HEK293 (cell line): ENCODE measurements around the gene DAAM1.

Experiments
- CTCF ChIA-PET: fragments of 350-600 bp; formaldehyde crosslinking; extraction: SDS; loops from one replicate; lab custom pipeline; 2021; ENCODE audit warnings: antibody characterized with exemption; lab: Yijun Ruan, JAX
- POLR2A ChIA-PET: fragments of 300-600 bp; formaldehyde crosslinking; extraction: SDS; loops from one replicate; lab custom pipeline; 2020; ENCODE audit warnings: antibody characterized with exemption, inconsistent platforms; lab: Yijun Ruan, JAX
- H3K27ac ChIP-seq: fragments of 200-500 bp; sonication (Bioruptor generic); 2 replicates; pipeline ENCODE4 v1.5.1; 2014; ENCODE audit warnings: low read depth, low read length, control low read depth, inconsistent platforms; ENCODE audit errors: extremely low read depth
- H3K36me3 ChIP-seq, 2 experiments: fragments of 200-500 bp in 1 of 2; sonication (Bioruptor generic) in 1 of 2; 1 replicate in 1 of 2; 2 replicates in 1 of 2; pipeline ENCODE4 v1.5.1; 2014 to 2017; ENCODE audit warnings: inconsistent platforms in 2 of 2, low read length in 2 of 2; ENCODE audit not compliant: control insufficient read depth in 2 of 2, insufficient read depth in 1 of 2
- H3K4me1 ChIP-seq: fragments of 200-500 bp; sonication (Bioruptor generic); 2 replicates; pipeline ENCODE4 v1.5.1; 2014; ENCODE audit warnings: mild to moderate bottlenecking, low read length, inconsistent platforms; ENCODE audit not compliant: control insufficient read depth, insufficient read depth
- H3K4me3 ChIP-seq: 2 replicates; pipeline ENCODE4 v1.5.1; 2011; ENCODE audit warnings: low read depth, mild to moderate bottlenecking, control low read depth, low read length, moderate library complexity
- H3K9me3 ChIP-seq: fragments of 200-500 bp; sonication (Bioruptor generic); 2 replicates; pipeline ENCODE4 v1.5.1; 2014; ENCODE audit warnings: low read depth, low read length, inconsistent platforms; ENCODE audit not compliant: control insufficient read depth, insufficient read depth
- IKZF3 ChIP-seq: fragments of 450-650 bp; IDR thresholded peaks from 2 replicates; pipeline ENCODE4 v1.5.0; 2018; ENCODE audit warnings: missing biosample characterization, mild to moderate bottlenecking, missing genetic modification characterization, moderate library complexity
- RBAK ChIP-seq: fragments of 450-650 bp; formaldehyde crosslinking; IDR thresholded peaks from 2 replicates; pipeline ENCODE4 v1.5.1; 2016; ENCODE audit warnings: missing biosample characterization, missing genetic modification characterization
- ZBTB48 ChIP-seq: fragments of 450-650 bp; formaldehyde crosslinking; IDR thresholded peaks from 2 replicates; pipeline ENCODE4 v1.5.1; 2016; ENCODE audit warnings: missing biosample characterization, missing genetic modification characterization
- ZNF114 ChIP-seq: fragments of 450-650 bp; formaldehyde crosslinking; IDR thresholded peaks from 2 replicates; pipeline ENCODE4 v1.5.0; 2017; ENCODE audit warnings: missing biosample characterization, missing genetic modification characterization
- ZNF132 ChIP-seq: fragments of 450-650 bp; formaldehyde crosslinking; IDR thresholded peaks from 2 replicates; pipeline ENCODE4 v1.5.1; 2017; ENCODE audit warnings: missing biosample characterization, missing genetic modification characterization, borderline replicate concordance
- ZNF214 ChIP-seq: fragments of 450-650 bp; formaldehyde crosslinking; IDR thresholded peaks from 2 replicates; pipeline ENCODE4 v1.5.1; 2017; ENCODE audit warnings: missing biosample characterization, mild to moderate bottlenecking, missing genetic modification characterization, borderline replicate concordance
- ZNF354C ChIP-seq: fragments of 450-650 bp; formaldehyde crosslinking; IDR thresholded peaks from 2 replicates; pipeline ENCODE4 v1.5.1; 2016; ENCODE audit warnings: missing biosample characterization, missing genetic modification characterization, low read depth, borderline replicate concordance
- ZNF416 ChIP-seq: fragments of 450-650 bp; formaldehyde crosslinking; IDR thresholded peaks from 2 replicates; pipeline ENCODE4 v1.5.1; 2016; ENCODE audit warnings: missing biosample characterization, missing genetic modification characterization
- ZNF530 ChIP-seq: fragments of 450-650 bp; formaldehyde crosslinking; IDR thresholded peaks from 2 replicates; pipeline ENCODE4 v1.5.1; 2016; ENCODE audit warnings: low read depth, missing biosample characterization, missing genetic modification characterization
- ZNF747 ChIP-seq: fragments of 450-650 bp; formaldehyde crosslinking; IDR thresholded peaks from 2 replicates; pipeline ENCODE4 v1.5.1; 2016; ENCODE audit warnings: missing biosample characterization, missing genetic modification characterization
- ZNF776 ChIP-seq: fragments of 450-650 bp; formaldehyde crosslinking; IDR thresholded peaks from 2 replicates; pipeline ENCODE4 v1.5.0; 2017; ENCODE audit warnings: missing biosample characterization, missing genetic modification characterization, borderline replicate concordance
- ZNF785 ChIP-seq: fragments of 450-650 bp; formaldehyde crosslinking; IDR thresholded peaks from 2 replicates; pipeline ENCODE4 v1.5.1; 2016; ENCODE audit warnings: missing biosample characterization, missing genetic modification characterization
- TF ChIP-seq, protein P1 (sequence below): fragments of 450-650 bp; formaldehyde crosslinking; IDR thresholded peaks from 2 replicates; pipeline ENCODE4 v1.5.1; 2016; ENCODE audit warnings: missing biosample characterization, missing genetic modification characterization
- TF ChIP-seq, protein P2 (sequence below): fragments of 450-650 bp; formaldehyde crosslinking; IDR thresholded peaks from 2 replicates; pipeline ENCODE4 v1.5.1; 2016; ENCODE audit warnings: missing biosample characterization, missing genetic modification characterization
- TF ChIP-seq, protein P3 (sequence below): fragments of 450-650 bp; formaldehyde crosslinking; IDR thresholded peaks from 2 replicates; pipeline ENCODE4 v1.5.1; 2017; ENCODE audit warnings: missing biosample characterization, mild to moderate bottlenecking, missing genetic modification characterization, moderate library complexity
- TF ChIP-seq, protein P4 (sequence below): fragments of 450-650 bp; formaldehyde crosslinking; IDR thresholded peaks from 2 replicates; pipeline ENCODE4 v1.5.1; 2016; ENCODE audit warnings: missing biosample characterization, missing genetic modification characterization
- TF ChIP-seq, protein P5 (sequence below): fragments of 450-650 bp; formaldehyde crosslinking; IDR thresholded peaks from 2 replicates; pipeline ENCODE4 v1.5.1; 2016; ENCODE audit warnings: missing biosample characterization, missing genetic modification characterization
- TF ChIP-seq, protein P6 (sequence below): fragments of 450-650 bp; formaldehyde crosslinking; conservative IDR thresholded peaks from 2 replicates; pipeline ENCODE4 v1.5.1; 2016; ENCODE audit warnings: low read depth, missing biosample characterization, missing genetic modification characterization

Gene DAAM1

DNA sequence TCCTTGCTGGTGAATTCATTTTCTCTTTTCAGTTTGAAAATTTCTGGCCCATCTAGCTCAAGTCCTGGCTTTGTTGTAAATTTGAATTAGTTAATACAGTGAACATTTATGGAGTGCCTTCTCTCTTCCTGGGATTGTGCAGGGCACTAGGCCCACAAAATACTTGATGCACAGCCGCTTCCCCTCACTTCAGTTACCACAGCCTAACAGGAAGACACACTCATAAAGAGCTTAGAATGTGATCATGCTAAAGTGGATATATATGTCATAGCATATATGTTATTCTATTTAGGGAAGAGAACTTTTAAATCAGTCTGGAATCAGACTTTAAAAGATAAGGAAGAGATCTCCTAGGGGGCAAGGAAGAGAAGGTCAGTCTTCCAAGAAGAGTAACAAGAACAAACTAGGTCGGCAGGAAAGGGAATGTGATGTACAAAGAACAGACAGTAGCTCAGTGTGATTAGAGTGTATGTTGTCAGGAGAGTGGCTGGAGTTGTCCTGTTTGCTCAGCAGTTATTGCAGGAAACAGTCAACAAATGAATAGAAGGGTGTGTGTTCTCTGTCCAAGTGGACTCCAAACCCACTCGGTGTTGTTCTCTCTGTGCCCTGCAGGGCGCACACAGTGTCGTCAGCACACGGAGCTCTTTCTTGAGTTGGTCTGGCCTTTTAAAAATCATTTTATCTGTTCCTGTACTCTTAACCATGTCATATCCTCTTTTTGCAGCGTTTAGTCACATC, 74.4 kb downstream of the DAAM1 start (continued):
- TF ChIP-seq, protein P1, sequence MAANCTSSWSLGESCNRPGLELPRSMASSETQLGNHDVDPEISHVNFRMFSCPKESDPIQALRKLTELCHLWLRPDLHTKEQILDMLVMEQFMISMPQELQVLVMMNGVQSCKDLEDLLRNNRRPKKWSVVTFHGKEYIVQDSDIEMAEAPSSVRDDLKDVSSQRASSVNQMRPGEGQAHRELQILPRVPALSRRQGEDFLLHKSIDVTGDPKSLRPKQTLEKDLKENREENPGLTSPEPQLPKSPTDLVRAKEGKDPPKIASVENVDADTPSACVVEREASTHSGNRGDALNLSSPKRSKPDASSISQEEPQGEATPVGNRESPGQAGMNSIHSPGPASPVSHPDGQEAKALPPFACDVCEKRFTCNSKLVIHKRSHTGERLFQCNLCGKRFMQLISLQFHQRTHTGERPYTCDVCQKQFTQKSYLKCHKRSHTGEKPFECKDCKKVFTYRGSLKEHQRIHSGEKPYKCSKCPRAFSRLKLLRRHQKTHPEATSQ (tag by site-specific recombination) = no peak

DNA sequence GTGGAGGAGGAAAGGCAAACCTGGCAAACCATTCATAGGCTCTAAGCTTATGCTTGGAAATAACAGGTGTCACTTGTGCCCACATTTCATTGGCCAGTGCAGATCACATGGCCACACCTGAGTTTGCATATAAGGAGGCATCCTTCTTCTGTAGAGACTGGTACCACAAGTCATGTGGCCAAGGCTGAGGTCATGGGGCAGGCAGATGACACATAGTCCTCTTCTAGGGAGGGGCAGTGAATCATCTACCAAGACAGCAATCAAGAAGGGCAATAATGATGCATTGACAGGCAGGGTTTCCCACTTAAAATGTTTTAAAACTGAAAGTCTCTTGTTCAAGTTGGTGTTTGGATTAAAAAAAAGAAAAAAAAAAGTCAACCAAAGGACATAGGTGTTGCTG, 77.3 kb downstream of the DAAM1 start:
- ChIA-PET CTCF (interaction anchor here (0.6 to 1.2 kb wide), 3 partner anchors 11 to 311 kb away, joined by 3 to 5 read pairs (median 3); no protein-coding TSS in a partner anchor), POLR2A (no interaction called here)
- Histone ChIP-seq H3K4me3 (no peak overlapping the region), H3K36me3 (peaks cover 0 to 8% of the 10 kb centered on the region in 2 experiments; a peak in 1 of 3 replicates), H3K9me3 (no peaks in the 10 kb centered on the region), H3K27ac (no peak overlapping the region), H3K4me1 (no peaks in the 10 kb centered on the region)
- TF ChIP-seq, protein P2, sequence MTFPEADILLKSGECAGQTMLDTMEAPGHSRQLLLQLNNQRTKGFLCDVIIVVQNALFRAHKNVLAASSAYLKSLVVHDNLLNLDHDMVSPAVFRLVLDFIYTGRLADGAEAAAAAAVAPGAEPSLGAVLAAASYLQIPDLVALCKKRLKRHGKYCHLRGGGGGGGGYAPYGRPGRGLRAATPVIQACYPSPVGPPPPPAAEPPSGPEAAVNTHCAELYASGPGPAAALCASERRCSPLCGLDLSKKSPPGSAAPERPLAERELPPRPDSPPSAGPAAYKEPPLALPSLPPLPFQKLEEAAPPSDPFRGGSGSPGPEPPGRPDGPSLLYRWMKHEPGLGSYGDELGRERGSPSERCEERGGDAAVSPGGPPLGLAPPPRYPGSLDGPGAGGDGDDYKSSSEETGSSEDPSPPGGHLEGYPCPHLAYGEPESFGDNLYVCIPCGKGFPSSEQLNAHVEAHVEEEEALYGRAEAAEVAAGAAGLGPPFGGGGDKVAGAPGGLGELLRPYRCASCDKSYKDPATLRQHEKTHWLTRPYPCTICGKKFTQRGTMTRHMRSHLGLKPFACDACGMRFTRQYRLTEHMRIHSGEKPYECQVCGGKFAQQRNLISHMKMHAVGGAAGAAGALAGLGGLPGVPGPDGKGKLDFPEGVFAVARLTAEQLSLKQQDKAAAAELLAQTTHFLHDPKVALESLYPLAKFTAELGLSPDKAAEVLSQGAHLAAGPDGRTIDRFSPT (tag by site-specific recombination) = no peak
- TF ChIP-seq ZNF776 (no peak), ZNF114 (no peak), ZNF214 (tag by site-specific recombination) (no peak), ZNF354C (tag by site-specific recombination) (no peak), ZNF132 (no peak), ZBTB48 (tag by site-specific recombination) (no peak), ZNF747 (tag by site-specific recombination) (no peak), RBAK (tag by site-specific recombination) (no peak), ZNF416 (tag by site-specific recombination) (no peak), ZNF530 (tag by site-specific recombination) (no peak), IKZF3 (tag by site-specific recombination) (no peak), ZNF785 (tag by site-specific recombination) (no peak)
- TF ChIP-seq, protein P3, sequence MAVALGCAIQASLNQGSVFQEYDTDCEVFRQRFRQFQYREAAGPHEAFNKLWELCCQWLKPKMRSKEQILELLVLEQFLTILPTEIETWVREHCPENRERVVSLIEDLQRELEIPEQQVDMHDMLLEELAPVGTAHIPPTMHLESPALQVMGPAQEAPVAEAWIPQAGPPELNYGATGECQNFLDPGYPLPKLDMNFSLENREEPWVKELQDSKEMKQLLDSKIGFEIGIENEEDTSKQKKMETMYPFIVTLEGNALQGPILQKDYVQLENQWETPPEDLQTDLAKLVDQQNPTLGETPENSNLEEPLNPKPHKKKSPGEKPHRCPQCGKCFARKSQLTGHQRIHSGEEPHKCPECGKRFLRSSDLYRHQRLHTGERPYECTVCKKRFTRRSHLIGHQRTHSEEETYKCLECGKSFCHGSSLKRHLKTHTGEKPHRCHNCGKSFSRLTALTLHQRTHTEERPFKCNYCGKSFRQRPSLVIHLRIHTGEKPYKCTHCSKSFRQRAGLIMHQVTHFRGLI (tag by site-specific recombination) = no peak
- TF ChIP-seq, protein P4, sequence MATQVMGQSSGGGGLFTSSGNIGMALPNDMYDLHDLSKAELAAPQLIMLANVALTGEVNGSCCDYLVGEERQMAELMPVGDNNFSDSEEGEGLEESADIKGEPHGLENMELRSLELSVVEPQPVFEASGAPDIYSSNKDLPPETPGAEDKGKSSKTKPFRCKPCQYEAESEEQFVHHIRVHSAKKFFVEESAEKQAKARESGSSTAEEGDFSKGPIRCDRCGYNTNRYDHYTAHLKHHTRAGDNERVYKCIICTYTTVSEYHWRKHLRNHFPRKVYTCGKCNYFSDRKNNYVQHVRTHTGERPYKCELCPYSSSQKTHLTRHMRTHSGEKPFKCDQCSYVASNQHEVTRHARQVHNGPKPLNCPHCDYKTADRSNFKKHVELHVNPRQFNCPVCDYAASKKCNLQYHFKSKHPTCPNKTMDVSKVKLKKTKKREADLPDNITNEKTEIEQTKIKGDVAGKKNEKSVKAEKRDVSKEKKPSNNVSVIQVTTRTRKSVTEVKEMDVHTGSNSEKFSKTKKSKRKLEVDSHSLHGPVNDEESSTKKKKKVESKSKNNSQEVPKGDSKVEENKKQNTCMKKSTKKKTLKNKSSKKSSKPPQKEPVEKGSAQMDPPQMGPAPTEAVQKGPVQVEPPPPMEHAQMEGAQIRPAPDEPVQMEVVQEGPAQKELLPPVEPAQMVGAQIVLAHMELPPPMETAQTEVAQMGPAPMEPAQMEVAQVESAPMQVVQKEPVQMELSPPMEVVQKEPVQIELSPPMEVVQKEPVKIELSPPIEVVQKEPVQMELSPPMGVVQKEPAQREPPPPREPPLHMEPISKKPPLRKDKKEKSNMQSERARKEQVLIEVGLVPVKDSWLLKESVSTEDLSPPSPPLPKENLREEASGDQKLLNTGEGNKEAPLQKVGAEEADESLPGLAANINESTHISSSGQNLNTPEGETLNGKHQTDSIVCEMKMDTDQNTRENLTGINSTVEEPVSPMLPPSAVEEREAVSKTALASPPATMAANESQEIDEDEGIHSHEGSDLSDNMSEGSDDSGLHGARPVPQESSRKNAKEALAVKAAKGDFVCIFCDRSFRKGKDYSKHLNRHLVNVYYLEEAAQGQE (tag by site-specific recombination) = no peak
- TF ChIP-seq, protein P1 (tag by site-specific recombination) = no peak
- TF ChIP-seq, protein P5, sequence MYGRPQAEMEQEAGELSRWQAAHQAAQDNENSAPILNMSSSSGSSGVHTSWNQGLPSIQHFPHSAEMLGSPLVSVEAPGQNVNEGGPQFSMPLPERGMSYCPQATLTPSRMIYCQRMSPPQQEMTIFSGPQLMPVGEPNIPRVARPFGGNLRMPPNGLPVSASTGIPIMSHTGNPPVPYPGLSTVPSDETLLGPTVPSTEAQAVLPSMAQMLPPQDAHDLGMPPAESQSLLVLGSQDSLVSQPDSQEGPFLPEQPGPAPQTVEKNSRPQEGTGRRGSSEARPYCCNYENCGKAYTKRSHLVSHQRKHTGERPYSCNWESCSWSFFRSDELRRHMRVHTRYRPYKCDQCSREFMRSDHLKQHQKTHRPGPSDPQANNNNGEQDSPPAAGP (tag by site-specific recombination) = no peak
- TF ChIP-seq, protein P6, sequence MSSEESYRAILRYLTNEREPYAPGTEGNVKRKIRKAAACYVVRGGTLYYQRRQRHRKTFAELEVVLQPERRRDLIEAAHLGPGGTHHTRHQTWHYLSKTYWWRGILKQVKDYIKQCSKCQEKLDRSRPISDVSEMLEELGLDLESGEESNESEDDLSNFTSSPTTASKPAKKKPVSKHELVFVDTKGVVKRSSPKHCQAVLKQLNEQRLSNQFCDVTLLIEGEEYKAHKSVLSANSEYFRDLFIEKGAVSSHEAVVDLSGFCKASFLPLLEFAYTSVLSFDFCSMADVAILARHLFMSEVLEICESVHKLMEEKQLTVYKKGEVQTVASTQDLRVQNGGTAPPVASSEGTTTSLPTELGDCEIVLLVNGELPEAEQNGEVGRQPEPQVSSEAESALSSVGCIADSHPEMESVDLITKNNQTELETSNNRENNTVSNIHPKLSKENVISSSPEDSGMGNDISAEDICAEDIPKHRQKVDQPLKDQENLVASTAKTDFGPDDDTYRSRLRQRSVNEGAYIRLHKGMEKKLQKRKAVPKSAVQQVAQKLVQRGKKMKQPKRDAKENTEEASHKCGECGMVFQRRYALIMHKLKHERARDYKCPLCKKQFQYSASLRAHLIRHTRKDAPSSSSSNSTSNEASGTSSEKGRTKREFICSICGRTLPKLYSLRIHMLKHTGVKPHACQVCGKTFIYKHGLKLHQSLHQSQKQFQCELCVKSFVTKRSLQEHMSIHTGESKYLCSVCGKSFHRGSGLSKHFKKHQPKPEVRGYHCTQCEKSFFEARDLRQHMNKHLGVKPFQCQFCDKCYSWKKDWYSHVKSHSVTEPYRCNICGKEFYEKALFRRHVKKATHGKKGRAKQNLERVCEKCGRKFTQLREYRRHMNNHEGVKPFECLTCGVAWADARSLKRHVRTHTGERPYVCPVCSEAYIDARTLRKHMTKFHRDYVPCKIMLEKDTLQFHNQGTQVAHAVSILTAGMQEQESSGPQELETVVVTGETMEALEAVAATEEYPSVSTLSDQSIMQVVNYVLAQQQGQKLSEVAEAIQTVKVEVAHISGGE (tag by site-specific recombination) = no peak
